HG03460 (cell line): ENCODE measurements around the gene HOXB4.

Source experiments
- ATAC-seq: cut with Tn5 transposase; IDR thresholded peaks from one replicate; pipeline ENCODE4 v1.9.1; 2021; ENCODE audit not compliant: unreplicated experiment

The HOXB4 gene

DNA sequence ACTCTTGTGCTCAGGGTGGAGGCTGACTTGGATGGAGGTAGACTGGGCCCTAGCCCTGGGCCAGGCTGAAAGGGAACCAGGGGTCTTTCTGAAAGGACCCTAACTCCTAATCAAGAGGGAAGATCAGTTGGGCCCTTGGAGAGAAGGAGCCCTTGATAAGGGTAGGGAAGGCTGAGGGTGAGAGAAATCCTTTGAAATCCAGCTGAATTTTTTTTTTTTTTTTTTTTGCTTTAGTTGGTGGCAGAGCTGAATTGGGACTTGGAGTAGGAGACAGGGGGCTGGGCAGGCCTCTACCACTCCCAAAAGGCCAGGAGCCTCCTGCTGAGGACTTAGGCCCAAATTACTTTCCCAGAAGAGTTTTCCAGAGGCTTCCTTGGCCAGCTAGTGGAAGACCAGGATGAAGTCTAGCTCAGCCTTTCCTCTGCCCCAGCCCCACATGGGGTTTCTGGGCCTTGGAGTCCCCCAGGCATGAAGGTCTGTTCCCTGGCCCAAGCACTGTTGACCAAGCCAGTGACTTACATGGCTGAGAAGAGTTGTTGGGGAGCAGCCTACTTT lies 12.5 kb upstream of the HOXB4 start:
- no peak for ATAC-seq

DNA sequence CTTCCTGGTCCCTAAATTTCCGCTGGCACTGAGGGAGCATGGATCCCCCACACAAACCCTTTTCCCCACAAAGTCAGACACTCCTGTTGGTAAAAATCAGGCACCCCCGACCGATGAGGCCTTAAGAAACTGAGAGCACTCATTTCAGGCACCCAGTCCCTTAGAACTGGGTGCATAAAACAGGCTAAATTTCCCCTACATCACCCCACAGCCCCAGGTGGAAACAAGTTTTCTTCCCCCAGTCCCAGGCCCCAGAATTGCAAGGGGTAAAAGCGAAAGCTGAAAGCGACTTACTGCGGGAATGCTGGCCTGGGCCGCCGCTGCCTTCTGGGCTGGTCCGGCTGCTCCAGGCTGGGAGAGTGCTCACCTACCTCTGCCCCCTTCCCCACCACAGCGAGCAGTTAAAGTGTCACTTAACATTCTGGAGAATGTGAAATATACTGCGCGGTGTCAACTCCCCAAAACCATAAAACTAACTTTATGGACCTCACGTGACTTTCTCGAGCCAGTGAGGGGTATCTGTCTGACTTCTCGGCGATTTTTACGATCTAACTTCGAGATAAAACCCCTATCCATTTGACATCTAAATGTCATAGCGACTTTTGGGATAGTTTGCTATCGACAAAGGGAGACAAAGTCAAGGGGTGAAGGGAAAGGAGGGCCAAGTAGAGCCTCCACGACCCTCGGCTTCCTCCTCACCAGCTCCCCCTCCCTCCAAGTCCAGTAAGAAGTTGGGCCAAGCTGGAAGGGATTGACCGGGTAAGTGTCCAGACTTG lies 11.9 kb upstream of the HOXB4 start, which contains the start of gene HOXB3:
TSS of gene HOXB3 (minus strand) at position 411 of the 776 bp plus-strand sequence. CDS start 37,767 bp downstream, outside the sequence.
- no peak for ATAC-seq

DNA sequence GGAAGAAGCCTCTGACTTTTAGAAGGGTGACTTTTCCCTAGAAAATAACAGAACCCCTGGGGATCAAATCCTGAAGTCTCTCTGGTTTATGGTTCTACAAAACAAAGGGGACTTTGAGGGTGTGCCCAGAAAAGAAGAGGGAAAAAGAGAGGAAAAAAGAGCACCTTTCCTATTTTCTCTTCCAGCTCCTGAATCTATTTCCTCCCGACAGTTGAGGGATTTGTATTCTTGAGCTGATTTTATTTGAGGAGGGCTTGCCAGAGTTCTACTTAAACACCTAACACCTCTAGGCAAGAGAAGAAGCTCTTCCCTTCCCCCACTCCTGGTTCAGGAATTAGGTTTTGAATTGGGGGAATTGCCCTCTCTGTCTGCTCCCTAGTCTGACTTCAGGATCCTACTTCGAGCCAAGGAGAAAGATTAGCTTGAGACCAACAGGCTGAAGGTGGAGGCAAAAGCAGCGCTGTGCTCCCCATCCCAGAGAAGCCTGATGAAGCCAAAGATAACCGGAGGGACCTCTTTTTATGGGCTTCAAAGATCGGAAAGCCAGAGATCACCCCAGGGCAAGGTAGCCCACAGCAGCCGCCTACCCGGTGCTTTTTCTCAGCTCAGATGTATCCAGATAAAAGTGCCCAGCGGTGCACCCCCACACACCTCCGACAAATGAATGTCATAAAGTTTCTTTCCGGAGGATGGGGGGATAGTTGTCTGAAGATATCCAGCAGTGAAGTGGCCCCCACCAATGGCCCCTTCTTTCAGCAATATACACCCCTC lies 11.1 kb upstream of the HOXB4 start:
- ATAC-seq: no peak

DNA sequence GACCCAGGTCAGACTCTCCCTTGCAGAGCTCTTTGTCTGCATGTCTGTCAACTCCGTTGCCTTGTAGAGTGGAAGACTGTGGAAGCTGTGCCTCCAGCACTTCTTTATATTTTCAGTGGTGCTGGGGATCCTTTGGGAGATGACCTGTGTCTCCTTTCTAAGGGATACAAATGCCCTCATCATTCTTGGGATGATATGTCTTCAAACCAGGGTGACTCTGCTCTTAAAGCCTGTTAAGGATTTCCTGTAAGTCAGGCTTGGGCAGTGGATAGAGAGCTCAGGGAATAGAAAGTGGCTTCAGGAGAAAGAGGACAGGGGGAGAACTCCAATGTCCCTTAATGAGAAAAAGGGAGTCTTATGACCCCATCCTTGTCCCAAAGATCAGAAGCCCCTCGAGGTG lies 10.4 kb upstream of the HOXB4 start:
- ATAC-seq: no peak

GRCh38 chr17:48588074-48588415 lies 9.9 kb upstream of the HOXB4 start:
- ATAC-seq: no peak

- no peak for ATAC-seq
Measured at GRCh38 chr17:48587276-48588073, 9.3 kb upstream of the HOXB4 start.

DNA sequence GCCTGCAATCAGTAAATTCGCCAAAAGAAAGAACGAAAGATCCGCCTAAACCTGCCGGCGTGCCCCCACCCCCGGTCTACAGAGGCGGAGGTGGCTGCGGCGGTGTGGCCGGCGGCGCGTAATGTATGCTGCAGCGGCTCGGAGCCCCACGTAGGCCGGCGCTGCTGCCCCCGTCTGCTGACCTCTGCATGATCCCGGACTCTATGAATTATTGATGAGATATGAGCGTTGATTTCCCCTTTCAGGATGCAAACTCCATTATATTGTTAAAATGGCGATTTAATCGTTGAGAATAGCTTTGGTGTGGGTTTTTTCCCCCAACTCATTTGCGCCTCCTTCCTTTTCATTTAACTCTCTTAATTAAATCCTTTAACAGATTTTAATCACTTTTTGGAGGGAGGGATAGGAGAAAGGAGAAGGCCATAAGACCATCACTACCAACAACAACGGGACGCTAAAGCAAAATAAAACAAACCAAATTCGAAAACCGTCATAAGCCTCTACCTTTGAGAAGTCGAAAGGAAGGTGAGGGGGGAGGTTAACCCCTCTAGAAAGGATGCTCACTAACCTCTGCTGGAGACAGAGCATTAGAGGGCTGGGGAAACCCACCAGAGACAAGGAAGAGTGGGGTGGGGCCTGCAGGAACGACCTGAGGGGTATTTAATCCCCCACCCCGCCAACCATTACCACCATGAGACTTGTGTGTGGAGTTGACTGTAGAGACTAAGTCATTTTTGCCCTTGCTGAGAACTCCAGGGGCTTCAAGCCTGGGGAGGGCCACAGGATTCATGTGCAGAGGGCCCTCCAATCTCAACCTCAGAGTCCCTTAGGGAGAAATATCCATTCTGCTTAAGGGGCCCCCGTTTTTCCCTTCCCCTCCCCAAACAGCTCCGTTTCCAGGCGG lies 8.5 kb upstream of the HOXB4 start:
- ATAC-seq: no peak

GRCh38 chr17:48584223-48584741 lies 6.1 kb upstream of the HOXB4 start:
- ATAC-seq: no peak

GRCh38 chr17:48583708-48584222 lies 5.6 kb upstream of the HOXB4 start:
- ATAC-seq: no peak

DNA sequence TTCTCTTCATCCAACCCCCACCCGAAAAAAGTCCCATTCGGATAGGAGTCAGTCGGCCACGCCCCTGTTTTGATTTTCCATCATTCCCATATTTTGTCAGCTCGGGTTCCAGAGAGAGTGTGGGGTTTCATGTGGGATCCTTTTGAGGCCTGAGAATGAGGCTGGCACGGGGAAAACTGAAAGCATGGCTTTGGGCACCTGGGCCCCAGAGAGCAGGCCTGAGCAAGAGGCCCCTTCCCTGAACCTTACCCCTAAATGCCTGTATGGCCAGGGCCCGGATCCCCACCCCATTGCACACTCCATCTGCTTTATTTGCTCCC lies 4.6 kb upstream of the HOXB4 start:
- ATAC-seq: no peak

GRCh38 chr17:48579760-48580554 lies 1.8 kb upstream of the HOXB4 start:
- ATAC-seq: no peak

- ATAC-seq: no peak
Measured at GRCh38 chr17:48579471-48579759, 1.3 kb upstream of the HOXB4 start.

- peak; percentile 5 for ATAC-seq
Measured at GRCh38 chr17:48578616-48579470, 693 bp upstream of the HOXB4 start.

DNA sequence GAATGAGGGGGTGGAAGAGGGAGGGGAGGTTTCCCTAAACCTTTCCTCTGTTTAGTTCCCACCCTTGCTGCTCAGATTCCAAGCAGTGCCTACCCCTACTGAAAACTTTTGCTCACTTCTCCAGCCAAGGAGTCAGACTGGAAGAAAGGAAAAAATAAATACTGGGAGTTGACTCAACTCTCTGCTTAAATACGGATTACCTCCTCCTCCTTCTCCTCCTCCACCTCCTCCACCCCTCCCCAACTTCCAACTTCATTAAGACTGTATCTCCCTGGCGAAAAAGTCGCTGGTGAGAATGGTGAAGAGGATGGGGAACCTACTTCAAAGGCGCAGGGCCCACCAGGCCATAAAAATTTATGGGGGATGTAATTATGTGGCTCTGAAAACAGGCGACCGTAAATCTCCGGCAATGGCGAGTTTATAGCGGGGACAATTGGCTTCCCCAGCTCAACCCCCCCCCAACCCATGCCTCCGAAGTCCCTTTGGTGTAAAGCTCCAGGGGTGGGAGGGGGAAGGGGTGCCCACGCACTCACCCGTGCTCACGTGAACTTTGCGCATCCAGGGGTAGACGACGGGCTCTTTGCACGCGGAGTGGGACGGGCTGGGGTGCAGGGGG lies 712 bp downstream of the HOXB4 start:
- ATAC-seq: no peak

GRCh38 chr17:48576479-48577309 lies 1.5 kb downstream of the HOXB4 start:
- no peak for ATAC-seq

DNA sequence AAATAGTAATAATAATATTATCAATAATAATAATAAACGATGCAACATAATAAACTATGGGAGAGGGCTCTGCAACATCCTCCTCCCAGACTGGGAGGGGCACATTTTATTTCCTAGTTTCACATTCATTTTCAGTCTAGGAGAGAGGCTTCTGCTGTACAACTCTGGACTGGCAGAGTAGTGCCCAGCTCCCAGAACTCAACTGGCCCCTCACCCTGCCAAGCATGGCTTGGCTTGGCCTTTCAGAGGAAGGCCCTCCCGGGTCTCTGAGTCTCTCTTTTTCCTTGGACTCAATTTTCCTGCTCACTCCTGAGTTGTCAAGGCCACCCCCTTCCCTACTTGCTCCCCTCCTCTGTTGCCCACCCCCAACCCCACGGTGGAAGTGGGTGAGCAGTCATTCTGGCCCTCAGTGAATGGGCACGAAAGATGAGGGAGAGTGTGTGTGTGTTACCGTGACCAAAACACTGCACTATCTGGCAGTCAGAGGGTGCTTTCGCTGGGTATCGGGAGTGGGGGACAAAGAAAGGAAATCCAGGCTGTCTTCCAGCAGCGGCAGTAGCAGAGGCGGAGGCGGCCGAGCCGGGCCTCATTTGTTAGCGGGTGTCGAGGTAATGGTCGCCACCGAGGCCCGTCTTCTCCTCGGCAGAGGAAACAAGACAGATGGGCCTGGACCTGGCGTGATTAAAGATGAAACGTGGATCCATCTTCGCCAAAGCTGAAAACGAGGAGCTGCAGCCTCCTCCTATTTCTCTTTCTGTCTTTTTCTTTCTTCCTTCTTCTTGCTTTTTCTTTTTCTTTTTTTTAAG lies 2.3 kb downstream of the HOXB4 start:
- ATAC-seq: no peak
